ENCODE measurements around the gene FSTL5. TPM values are rescaled to one million over a fixed set of nuclear protein-coding genes. Genes with fewer than 3 reads are reported as not detected.

The FSTL5 gene
- total and polyA plus RNA-seq, 4 donors, result 0.01 to 0.08 TPM; not detected in 2

DNA sequence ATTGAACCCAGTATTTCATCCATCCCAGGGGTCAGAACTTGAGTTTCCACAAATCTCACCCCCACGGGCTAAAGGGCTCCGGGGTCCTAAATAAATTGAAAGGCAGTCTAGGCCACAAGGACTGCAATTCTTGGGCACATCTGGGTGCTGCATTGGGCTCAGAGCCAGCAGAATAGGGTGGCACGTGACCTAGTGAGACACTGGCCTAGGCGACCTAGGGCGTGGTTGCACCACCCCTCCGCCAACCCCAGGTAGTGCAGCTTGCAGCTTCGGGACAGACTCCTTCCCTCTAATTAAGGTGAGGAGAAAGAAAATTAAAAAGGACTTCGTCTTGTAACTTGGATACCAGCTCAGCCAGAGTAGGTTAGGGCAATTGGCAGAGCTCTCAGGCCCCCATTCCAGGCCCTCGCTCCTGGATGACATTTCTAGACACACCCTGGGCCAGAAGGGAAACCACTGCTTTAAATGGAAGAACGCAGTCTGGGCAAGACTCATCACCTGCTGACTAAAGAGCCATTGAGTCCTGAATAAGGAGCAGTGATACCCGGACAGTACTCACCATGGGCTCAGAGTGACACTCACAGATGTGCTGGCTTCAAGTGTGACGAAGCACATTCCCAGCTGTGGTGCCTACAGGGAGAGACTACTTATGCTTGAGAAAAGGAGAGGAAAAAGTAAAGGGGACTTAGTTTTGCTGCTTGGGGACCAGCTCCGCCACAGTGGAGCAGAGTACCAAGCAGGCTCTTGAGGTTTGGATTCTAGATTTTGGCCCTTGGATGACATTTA is 735.4 kb downstream of the FSTL5 start:
- WGBS, result 78% methylated on average over 13 of the region's 13 CpGs
- H3K27me3 ChIP-seq (ENCODE audit: control insufficient read depth in 4 of 4, insufficient read depth in 4 of 4, low read length in 3 of 4), result no peaks in the 10 kb centered on the region
- H3K9me3 ChIP-seq (ENCODE audit: control insufficient read depth in 4 of 4, low read length in 3 of 4), result no peaks in the 10 kb centered on the region
- no peak overlapping the region for H3K27ac ChIP-seq (ENCODE audit: low read depth in 1 of 2, low read length in 2 of 2)
- no peak overlapping the region for H3K4me3 ChIP-seq (ENCODE audit: low read depth in 1 of 3, low read length in 3 of 3)
- H3K4me1 ChIP-seq (ENCODE audit: control insufficient read depth in 4 of 4, insufficient read depth in 4 of 4, low read length in 3 of 4), result no peaks in the 10 kb centered on the region
- H3K9ac ChIP-seq (ENCODE audit: low read depth in 1 of 2, low read length in 2 of 2), result no peak overlapping the region
- TF ChIP-seq RXRA (IDR thresholded peaks at IDR 0.05) (no peak), JUND (IDR thresholded peaks at IDR 0.05) (no peak), EGR1 (IDR thresholded peaks at IDR 0.05; ENCODE audit: low read depth in 2 of 2) (no peak), ZBTB33 (IDR thresholded peaks at IDR 0.05) (no peak), HNF4A (conservative IDR thresholded peaks at IDR 0.05) (no peak), REST (IDR thresholded peaks at IDR 0.05) (no peak)
- DNase-seq (ENCODE audit: low spot score), result no peak
- H3K36me3 ChIP-seq (ENCODE audit: control insufficient read depth in 4 of 4, insufficient read depth in 3 of 4, low read depth in 1 of 4, low read length in 3 of 4), result no peaks in the 10 kb centered on the region

GRCh38 chr4:161419822-161420221 is 744.0 kb downstream of the FSTL5 start:
- H3K9ac ChIP-seq (ENCODE audit: low read depth in 1 of 2, low read length in 2 of 2), result no peak overlapping the region
- no peak overlapping the region for H3K27ac ChIP-seq (ENCODE audit: low read depth in 1 of 2, low read length in 2 of 2)
- no peak for DNase-seq (ENCODE audit: low spot score)
- no peak overlapping the region for H3K4me3 ChIP-seq (ENCODE audit: low read depth in 1 of 3, low read length in 3 of 3)
- H3K27me3 ChIP-seq (ENCODE audit: control insufficient read depth in 4 of 4, insufficient read depth in 4 of 4, low read length in 3 of 4), result no peaks in the 10 kb centered on the region
- no peaks in the 10 kb centered on the region for H3K9me3 ChIP-seq (ENCODE audit: control insufficient read depth in 4 of 4, low read length in 3 of 4)
- H3K36me3 ChIP-seq (ENCODE audit: control insufficient read depth in 4 of 4, insufficient read depth in 3 of 4, low read depth in 1 of 4, low read length in 3 of 4), result no peaks in the 10 kb centered on the region
- TF ChIP-seq CTCF (IDR thresholded peaks at IDR 0.05; ENCODE audit: low read depth, low read length, missing input control) (peak; percentile 27), GABPA (IDR thresholded peaks at IDR 0.05 in 1 of 2, conservative IDR thresholded peaks at IDR 0.05 in 1 of 2) (no peak), RAD21 (IDR thresholded peaks at IDR 0.05) (peak; percentile 43 to 61)
- H3K4me1 ChIP-seq (ENCODE audit: control insufficient read depth in 4 of 4, insufficient read depth in 4 of 4, low read length in 3 of 4), result no peaks in the 10 kb centered on the region
- 41% methylated on average over 1 of the region's 1 CpG for WGBS
